GM21360 (cell line): ENCODE measurements around the gene MCM9.
"Not testable (repeated sequence)": the region's sequence is repeated elsewhere in the genome, so short reads cannot be mapped to it uniquely, and the experiment has no call there.

Experiments used
- ATAC-seq: cut with Tn5 transposase; IDR thresholded peaks from one replicate; pipeline ENCODE4 v1.9.1; 2021; ENCODE audit warnings: mild to moderate bottlenecking, moderate library complexity; ENCODE audit not compliant: unreplicated experiment

Gene MCM9

GRCh38 chr6:118775381-118775780 is 159.6 kb downstream of the MCM9 start:
- no peak for ATAC-seq

- no peak for ATAC-seq
These were observed 160.4 kb downstream of the MCM9 start for GRCh38 chr6:118774581-118774980.

DNA sequence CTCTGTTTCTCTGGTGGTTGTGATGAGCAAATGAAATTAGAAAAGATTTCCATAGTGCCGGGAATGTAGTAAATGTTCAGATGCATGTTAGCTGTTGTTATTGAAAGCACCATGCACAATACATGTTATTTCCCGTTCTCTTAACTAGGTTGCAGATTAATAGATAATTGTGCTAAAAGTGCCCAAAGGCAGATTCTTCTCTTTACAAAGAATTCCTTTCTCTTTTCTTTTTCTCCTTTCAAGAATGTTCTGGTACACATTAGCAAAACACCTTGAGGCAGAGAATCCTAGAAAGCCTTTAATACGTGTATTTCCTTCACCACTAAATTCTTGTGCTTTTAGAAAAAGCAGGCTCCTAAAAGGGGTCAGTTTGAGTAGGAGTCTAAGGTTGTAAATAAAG is 162.1 kb downstream of the MCM9 start:
- ATAC-seq, result no peak

DNA sequence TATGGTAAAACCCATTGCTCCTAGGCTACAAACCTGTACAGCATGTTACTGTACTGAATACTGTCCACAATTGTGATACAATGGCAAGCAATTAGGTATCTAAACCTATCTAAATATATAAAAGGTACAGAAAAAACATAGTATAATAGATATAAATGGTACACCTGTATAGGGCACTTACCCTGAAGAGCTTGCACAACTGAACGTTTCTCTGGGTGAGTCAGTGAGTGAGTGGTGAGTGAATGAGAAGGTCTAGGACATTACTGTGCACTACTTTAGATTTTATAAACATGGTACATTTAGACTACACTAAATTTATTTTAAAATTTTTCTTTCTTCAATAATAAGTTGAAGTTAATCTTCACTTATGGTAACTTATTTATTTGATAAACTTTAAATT is 163.7 kb downstream of the MCM9 start:
- ATAC-seq, result no peak

GRCh38 chr6:118770835-118771234 is 164.1 kb downstream of the MCM9 start:
- ATAC-seq, result no peak

DNA sequence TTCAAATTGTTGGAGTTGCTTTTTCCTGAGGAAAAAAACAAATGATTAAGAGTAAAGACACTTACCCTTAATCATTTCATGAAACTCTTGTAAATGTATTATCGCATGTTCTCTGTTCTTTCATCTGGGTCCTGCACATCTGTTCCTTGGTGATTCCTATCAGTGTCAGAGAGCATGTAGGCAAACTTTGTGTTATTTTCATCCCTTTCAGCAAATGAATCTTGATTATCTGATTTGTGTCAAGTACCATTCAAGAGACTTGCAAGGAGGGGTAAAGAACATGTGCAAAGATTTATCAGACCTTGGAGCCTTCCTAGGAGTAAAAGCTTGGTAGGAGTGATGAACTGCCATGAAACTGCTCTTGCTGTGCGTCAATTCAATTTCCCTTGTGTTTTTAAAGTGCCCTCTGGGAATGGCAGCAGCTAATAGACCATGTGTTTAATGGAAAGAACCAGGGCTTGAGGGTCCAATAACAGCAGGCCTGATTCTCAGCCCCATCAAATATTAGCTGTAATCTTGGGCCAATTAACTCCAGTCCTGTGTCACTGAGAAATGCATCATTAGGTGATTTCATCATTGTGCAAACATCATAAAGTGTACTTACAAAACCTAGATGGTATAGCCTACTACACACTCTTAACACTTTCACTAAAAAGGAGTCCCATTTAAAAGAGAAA is 164.7 kb downstream of the MCM9 start:
- no peak for ATAC-seq

DNA sequence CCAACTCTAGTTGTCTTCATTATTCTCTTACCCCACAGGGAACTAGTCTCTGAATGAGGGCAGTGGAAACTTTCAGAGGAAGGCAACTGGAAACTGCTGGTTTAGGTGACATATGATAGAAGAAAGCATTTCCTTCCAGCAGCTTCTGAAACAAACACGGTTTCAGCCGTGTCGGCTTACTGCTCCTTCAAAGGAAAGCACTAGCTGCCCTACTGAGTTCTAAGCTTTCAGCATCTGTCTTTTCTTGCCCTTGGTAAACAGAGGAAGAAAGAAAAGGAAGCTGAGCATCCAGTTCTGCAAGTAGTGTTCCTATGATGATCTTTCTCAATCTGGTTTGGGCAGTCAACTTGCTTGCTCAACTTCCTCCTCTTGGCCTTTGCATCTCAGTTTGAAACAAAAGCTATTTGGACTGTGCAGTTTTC is 166.0 kb downstream of the MCM9 start:
- ATAC-seq, result no peak

DNA sequence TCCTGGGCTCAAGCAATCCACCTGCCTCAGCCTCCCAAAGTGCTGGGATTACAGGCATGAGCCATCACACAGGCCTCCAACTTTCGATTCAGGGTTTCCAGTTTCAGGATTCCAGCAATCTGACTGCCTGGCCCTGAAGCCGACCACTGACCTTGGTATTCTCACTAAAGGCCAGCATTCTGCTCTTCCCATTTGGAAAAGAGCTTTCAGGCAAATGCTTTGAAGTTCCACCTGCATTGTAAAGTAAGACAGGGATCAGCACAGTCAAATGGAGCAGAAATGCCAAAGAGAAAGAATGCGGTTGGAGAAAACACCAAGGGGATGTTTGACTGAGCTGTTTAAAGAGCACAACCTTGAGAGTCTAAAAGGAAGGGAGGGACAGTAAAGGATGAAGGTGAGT is 166.5 kb downstream of the MCM9 start:
- ATAC-seq, result no peak

- ATAC-seq, result not testable (repeated sequence)
These were observed 169.6 kb downstream of the MCM9 start for GRCh38 chr6:118765316-118765715.

GRCh38 chr6:118764766-118765165 is 170.2 kb downstream of the MCM9 start:
- no peak for ATAC-seq
